Ishikawa (cell line): ENCODE data around the gene EBP.
A peak's percentile ranks its signal among the peaks of the same experiment; 100 is the strongest.

Experiments used
- CEBPB ChIP-seq: IDR thresholded peaks from 2 replicates; pipeline ENCODE4 v1.6.1; 2012
- CREB1 ChIP-seq: IDR thresholded peaks from 2 replicates; pipeline ENCODE4 v1.6.1; 2012; ENCODE audit warnings: low read depth
- EP300 ChIP-seq: IDR thresholded peaks from 2 replicates; pipeline ENCODE4 v1.6.1; 2012; ENCODE audit warnings: borderline replicate concordance
- FOXM1 ChIP-seq: IDR thresholded peaks from 2 replicates; pipeline ENCODE4 v1.6.1; 2012; ENCODE audit warnings: low read depth, borderline replicate concordance
- MAX ChIP-seq: IDR thresholded peaks from 2 replicates; pipeline ENCODE4 v1.6.1; 2012
- RAD21 ChIP-seq: IDR thresholded peaks from 2 replicates; pipeline ENCODE4 v1.6.1; 2012; ENCODE audit warnings: low read depth
- REST ChIP-seq: IDR thresholded peaks from 2 replicates; pipeline ENCODE4 v1.6.1; 2012; ENCODE audit warnings: low read depth, mild to moderate bottlenecking
- TAF1 ChIP-seq: IDR thresholded peaks from 2 replicates; pipeline ENCODE4 v1.6.1; 2012; ENCODE audit warnings: low read depth, mild to moderate bottlenecking
- TEAD4 ChIP-seq: IDR thresholded peaks from 2 replicates; pipeline ENCODE4 v1.6.1; 2012
- USF1 ChIP-seq: IDR thresholded peaks from 2 replicates; pipeline ENCODE4 v1.6.1; 2012
- YY1 ChIP-seq: IDR thresholded peaks from 2 replicates; pipeline ENCODE4 v1.6.1; 2012; ENCODE audit warnings: low read depth
- ZBTB7A ChIP-seq: IDR thresholded peaks from 2 replicates; pipeline ENCODE4 v1.6.1; 2012; ENCODE audit warnings: low read depth

GRCh38 chrX:48511560-48511959, 10.0 kb upstream of the EBP start:
- TF ChIP-seq CEBPB (no peak), EP300 (no peak), YY1 (no peak), FOXM1 (no peak), REST (no peak), ZBTB7A (no peak), CREB1 (no peak), RAD21 (peak; percentile 49), MAX (no peak), USF1 (no peak), TAF1 (no peak), TEAD4 (no peak)
